Activated B cell treated with CpG ODN at 0.5 μM for 24 hours (primary cell): Measurements from ENCODE around the gene CBFA2T3. TPM values are rescaled to one million over a fixed set of nuclear protein-coding genes. Genes with fewer than 3 reads are reported as not detected.

ENCODE experiments used
- ATAC-seq: fragments of 200-7000 bp; cut with Tn5 transposase; one replicate; pipeline ENCODE4 v1.10.0; 2021; ENCODE audit warnings: low read depth, mild to moderate bottlenecking, moderate library complexity
- CTCF ChIA-PET: fragments of 350-600 bp; sonication (Branson Sonifier 250); formaldehyde crosslinking; loops from one replicate; lab custom pipeline; 2021; ENCODE audit warnings: antibody characterized with exemption; lab: Charles Lee
- POLR2A ChIA-PET: fragments of 350-600 bp; sonication (Branson Sonifier 250); formaldehyde crosslinking; loops from one replicate; lab custom pipeline; 2021; ENCODE audit warnings: antibody characterized with exemption; lab: Charles Lee
- DNase-seq: peaks from one replicate; pipeline ENCODE4 v3.0.0; 2022
- H3K27ac Mint-ChIP-seq: one replicate; pipeline ENCODE4 v1.8.0; 2020; ENCODE audit warnings: mixed read lengths
- H3K27me3 Mint-ChIP-seq: one replicate; pipeline ENCODE4 v1.8.0; 2021; ENCODE audit warnings: mixed read lengths
- H3K36me3 Mint-ChIP-seq: one replicate; pipeline ENCODE4 v1.8.0; 2021; ENCODE audit warnings: low read depth, mixed read lengths
- H3K4me1 Mint-ChIP-seq: one replicate; pipeline ENCODE4 v1.8.0; 2021; ENCODE audit warnings: mixed read lengths
- H3K4me3 Mint-ChIP-seq: one replicate; pipeline ENCODE4 v1.8.0; 2020; ENCODE audit warnings: mild to moderate bottlenecking, mixed read lengths
- H3K9me3 Mint-ChIP-seq: one replicate; pipeline ENCODE4 v1.8.0; 2020; ENCODE audit warnings: mixed read lengths
- intact Hi-C: fragments of 100-400 bp; cut with micrococcal nuclease; formaldehyde crosslinking; loops from one replicate; pipeline ENCODE4 v1.15.1; 2024
- total RNA-seq: library from RNA; stranded (reverse); gene quantifications from 2 replicates; pipeline ENCODE4 v1.2.3, GENCODE V29; 2022
- TF ChIP-seq, protein P1 (sequence below): fragments of 200-600 bp; IDR thresholded peaks from one replicate; pipeline ENCODE4 v1.8.0; 2022; ENCODE audit warnings: antibody characterized with exemption, mild to moderate bottlenecking

CBFA2T3 gene
- total RNA-seq, 1 donor from 2014 or later, result 63.3 TPM

DNA sequence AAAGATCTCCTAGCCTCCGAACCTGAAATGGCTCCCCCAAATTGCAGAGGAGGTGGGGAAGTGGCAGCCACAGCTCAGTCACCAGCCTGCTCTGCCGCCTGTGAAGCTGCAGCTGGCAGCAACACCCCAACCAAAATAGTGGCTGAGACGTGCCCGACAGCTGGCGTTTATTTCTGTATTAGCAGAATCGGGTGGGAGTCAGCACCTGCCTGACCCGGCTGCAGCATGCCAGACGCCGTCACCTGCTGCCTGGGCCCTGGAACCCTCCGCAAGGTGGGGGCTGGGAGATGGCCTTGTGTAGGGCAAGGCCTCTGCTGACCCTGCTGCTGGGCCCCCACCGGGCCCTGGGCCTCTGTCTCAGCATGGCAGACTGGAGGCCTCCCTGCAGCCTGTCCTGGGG, 93.1 kb downstream of the CBFA2T3 start:
- CTCF ChIA-PET, result no interaction called here
- DNase-seq, result no peak
- peaks cover 55% of the 10 kb centered on the region for H3K36me3 Mint-ChIP-seq
- H3K27me3 Mint-ChIP-seq, result no peaks in the 10 kb centered on the region
- ATAC-seq, result no peak
- intact Hi-C loops, result no loop called here
- no peaks in the 10 kb centered on the region for H3K9me3 Mint-ChIP-seq
- H3K4me3 Mint-ChIP-seq, result no peak overlapping the region
- peaks cover 10% of the 10 kb centered on the region for H3K4me1 Mint-ChIP-seq
- POLR2A ChIA-PET, result interaction anchor here (0.6 to 0.7 kb wide), 2 partner anchors 692 to 834 kb away, joined by 3 to 5 read pairs; partner anchors contain the start of gene CPNE7
- TF ChIP-seq, protein P1, sequence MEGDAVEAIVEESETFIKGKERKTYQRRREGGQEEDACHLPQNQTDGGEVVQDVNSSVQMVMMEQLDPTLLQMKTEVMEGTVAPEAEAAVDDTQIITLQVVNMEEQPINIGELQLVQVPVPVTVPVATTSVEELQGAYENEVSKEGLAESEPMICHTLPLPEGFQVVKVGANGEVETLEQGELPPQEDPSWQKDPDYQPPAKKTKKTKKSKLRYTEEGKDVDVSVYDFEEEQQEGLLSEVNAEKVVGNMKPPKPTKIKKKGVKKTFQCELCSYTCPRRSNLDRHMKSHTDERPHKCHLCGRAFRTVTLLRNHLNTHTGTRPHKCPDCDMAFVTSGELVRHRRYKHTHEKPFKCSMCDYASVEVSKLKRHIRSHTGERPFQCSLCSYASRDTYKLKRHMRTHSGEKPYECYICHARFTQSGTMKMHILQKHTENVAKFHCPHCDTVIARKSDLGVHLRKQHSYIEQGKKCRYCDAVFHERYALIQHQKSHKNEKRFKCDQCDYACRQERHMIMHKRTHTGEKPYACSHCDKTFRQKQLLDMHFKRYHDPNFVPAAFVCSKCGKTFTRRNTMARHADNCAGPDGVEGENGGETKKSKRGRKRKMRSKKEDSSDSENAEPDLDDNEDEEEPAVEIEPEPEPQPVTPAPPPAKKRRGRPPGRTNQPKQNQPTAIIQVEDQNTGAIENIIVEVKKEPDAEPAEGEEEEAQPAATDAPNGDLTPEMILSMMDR, result no peak
- no peak overlapping the region for H3K27ac Mint-ChIP-seq

DNA sequence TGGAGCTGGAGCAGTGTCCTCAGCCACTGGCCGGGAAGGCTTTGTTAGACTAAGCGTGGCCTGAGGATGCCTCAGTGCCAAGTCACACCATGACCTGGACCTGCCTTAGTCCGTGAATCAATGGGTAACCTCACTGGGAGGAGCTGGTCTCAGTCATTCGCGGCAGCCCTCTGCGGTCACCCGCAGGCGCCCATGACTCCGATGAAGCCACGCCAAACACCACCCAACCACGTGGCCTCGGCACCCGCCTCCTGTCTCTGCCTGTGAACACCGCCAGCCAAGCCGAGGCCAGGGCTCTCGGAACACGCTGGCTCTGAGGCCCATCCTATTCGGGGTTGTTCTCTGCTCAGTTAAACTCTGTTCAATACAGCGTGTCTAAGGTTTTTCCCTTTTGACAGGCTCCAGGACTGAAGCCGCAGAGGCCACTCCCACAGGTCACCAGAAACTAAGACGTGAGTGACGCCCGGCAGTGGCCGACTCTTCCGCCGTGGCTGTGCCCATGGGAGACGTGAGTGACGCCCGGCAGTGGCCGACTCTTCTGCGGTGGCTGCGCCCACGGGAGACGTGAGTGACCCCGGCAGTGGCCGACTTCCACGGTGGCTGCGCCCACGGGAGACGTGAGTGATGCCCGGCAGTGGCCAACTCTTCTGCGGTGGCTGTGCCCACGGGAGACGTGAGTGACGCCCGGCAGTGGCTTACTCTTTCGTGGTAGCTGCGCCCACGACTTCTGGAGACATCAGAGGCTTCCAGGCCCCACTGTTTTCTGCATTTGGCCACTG, 93.7 kb downstream of the CBFA2T3 start:
- H3K9me3 Mint-ChIP-seq, result no peaks in the 10 kb centered on the region
- DNase-seq, result no peak
- ChIA-PET CTCF (no interaction called here), POLR2A (interaction anchor here (0.6 to 0.7 kb wide), 2 partner anchors 692 to 834 kb away, joined by 3 to 5 read pairs; partner anchors contain the start of gene CPNE7)
- ATAC-seq, result no peak
- peaks cover 59% of the 10 kb centered on the region for H3K36me3 Mint-ChIP-seq
- peaks cover 10% of the 10 kb centered on the region for H3K4me1 Mint-ChIP-seq
- TF ChIP-seq, protein P1, result no peak
- no peak overlapping the region for H3K4me3 Mint-ChIP-seq
- H3K27ac Mint-ChIP-seq, result peak overlapping the region; percentile 12
- intact Hi-C loops, result no loop called here
- no peaks in the 10 kb centered on the region for H3K27me3 Mint-ChIP-seq

DNA sequence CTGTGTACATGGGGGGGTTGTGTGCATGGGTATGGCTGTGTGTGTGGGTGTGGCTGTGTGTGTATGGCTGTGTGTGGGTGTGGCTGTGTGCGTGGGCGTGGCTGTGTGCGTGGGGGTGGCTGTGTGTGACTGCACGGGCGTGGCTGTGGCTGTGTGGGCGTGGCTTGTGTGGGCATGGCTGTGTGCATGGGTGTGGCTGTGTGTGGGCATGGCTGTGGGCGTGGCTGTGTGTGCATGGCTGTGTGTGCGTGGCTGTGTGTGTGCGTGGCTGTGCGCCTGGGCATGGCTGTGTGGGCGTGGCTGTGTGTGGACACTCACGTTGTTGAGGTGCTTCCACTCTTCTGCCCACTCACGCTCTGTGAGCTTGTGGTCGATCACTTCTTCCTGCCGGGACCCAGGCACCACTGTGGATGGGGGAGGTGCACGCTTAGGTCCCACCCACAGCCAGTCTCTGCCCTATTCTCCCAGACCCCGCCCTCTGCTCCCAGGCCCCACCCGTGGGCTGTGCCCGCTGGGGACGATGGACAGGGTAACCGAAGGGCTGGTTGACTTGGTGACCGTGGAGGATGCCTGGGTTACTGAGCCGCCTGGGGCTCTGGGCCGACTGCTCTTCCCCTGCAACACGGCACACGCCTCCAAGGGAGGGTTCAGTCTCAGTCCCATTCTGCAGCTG, 94.5 kb downstream of the CBFA2T3 start:
- ATAC-seq (peak; percentile 61), DNase-seq (no peak)
- ChIA-PET POLR2A (no interaction called here), CTCF (no interaction called here)
- H3K4me1 Mint-ChIP-seq, result peaks cover 7% of the 10 kb centered on the region
- intact Hi-C loops, result no loop called here
- TF ChIP-seq, protein P1, result no peak
- H3K27ac Mint-ChIP-seq, result no peak overlapping the region
- no peaks in the 10 kb centered on the region for H3K9me3 Mint-ChIP-seq
- H3K36me3 Mint-ChIP-seq, result peaks cover 67% of the 10 kb centered on the region
- no peaks in the 10 kb centered on the region for H3K27me3 Mint-ChIP-seq
- H3K4me3 Mint-ChIP-seq, result no peak overlapping the region

DNA sequence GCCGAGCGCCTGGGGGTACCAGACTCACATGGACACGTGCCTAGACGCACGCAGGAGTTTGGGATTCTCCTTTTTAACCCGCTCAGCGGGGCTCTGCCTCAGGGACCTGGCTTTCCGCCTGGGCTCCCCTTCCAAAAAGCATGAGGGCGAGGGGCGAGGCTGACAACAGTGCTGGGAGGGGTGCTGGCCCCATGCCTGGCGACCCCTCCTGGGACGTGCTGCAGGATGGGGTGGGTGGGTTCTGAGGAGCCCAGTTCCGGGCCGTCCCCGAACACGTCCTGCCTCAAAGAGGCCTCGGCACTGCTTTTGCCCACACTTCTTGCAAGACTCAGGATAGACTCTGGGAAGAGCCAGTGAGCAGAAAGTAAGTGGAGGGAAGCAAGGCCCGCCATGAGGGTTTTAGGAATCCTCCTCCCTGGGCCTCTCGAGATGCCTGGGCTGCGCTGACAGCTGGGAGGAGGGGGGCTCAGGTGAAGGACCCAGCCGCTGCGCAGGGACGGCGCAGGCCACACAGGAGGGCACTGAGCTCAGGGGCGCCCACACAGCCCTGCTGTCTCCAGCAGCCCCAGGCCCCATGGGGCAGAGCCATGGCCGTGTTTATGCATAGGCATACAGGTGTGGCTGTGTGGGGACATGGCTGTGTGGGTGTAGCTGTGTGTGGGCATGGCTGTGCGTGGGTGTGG, 95.2 kb downstream of the CBFA2T3 start:
- ChIA-PET CTCF (no interaction called here), POLR2A (no interaction called here)
- intact Hi-C loops, result no loop called here
- no peak for ATAC-seq
- DNase-seq, result no peak
- Mint-ChIP-seq H3K4me3 (no peak overlapping the region), H3K27ac (no peak overlapping the region), H3K36me3 (peaks cover 66% of the 10 kb centered on the region), H3K27me3 (no peaks in the 10 kb centered on the region), H3K9me3 (no peaks in the 10 kb centered on the region), H3K4me1 (peaks cover 7% of the 10 kb centered on the region)
- TF ChIP-seq, protein P1, result no peak
